ENCODE results near the gene DNAAF8.
"Not testable (repeated sequence)": the region's sequence is repeated elsewhere in the genome, so short reads cannot be mapped to it uniquely, and the experiment has no call there.

Gene DNAAF8

DNA sequence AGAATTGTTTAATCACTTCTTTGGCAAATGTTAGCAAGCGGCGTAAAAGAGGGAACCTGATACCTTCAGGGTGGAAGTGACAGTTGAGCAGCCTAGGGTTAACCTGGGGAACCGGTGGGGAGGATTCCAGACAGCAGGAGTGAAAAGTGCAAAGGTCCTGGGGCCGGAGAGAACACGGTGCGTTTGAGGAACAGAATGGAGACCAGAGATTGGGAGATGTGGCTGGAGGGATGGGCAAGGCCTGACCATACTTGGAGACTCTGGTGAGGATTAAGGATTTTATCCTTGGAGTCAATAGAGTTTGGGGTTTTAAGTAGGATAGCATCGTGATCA lies 34.9 kb downstream of the DNAAF8 start:
- in situ Hi-C loops (cut with MboI; ENCODE audit: low pct_unique_long_range_greater_than_20kb, low sequenced_read_pairs): no loop called here
- DNase-seq: no peak

DNA sequence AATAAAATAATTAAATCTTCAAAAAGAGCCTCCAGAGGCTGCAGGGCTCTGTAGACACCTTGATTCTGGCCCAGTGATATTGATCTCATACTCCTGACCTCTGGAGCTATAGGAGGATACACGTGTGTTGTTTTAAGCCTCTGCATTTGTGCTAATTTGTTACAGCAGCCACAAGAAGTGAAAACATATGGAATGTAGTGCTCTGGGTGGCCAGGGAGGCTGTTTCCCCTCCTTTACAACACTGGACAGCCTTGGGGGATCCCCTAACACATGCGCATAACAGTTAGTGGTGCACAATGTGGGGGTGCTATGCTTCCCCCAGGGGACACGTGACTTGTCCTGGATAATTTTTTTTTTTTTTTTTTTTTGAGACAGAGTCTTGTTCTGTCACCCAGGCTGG lies 37.3 kb downstream of the DNAAF8 start:
- in situ Hi-C loops (cut with MboI; ENCODE audit: low pct_unique_long_range_greater_than_20kb, low sequenced_read_pairs): no loop called here
- DNase-seq: no peak

DNA sequence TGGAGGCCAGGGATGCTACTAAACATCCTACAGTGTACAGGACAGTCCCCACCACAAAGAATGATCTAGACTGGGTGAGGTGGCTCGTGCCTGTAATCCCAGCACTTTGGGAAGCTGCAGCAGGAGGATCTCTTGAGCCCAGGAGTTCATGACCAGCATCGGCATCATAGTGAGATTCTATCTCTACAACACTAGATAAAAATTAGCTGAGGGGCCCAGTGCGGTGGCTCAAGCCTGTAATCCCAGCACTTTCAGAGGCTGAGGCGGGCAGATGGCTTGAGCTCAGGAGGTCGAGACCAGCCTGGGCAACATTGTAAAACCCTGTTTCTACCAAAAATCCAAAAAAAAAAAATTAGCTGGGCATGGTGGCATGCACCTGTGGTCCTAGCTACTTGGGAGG lies 38.0 kb downstream of the DNAAF8 start:
- DNase-seq: no peak

DNA sequence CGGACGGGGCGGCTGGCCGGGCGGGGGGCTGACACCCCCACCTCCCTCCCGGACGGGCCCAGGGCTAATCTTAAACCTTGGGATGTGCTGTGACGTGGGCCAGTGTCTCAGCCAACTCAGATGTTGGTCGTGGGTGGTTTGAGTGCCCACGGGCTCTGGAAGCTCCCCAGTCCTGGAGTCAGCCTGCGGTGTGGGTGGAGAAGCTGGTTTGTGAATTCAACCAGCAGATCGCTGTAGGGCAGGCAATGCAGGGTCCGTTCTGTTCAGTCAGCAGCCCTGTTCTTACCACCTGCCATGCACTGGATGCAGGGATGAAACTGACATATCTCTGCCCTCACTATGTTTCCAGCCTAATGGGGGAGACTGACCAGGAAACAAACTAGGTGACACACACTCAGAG lies 40.7 kb downstream of the DNAAF8 start:
- no peak for DNase-seq
- in situ Hi-C loops (cut with MboI; ENCODE audit: low pct_unique_long_range_greater_than_20kb, low sequenced_read_pairs): no loop called here

More for the DNA sequence above, 38.0 kb downstream of the DNAAF8 start:
- in situ Hi-C loops (cut with MboI; ENCODE audit: low pct_unique_long_range_greater_than_20kb, low sequenced_read_pairs): no loop called here

DNA sequence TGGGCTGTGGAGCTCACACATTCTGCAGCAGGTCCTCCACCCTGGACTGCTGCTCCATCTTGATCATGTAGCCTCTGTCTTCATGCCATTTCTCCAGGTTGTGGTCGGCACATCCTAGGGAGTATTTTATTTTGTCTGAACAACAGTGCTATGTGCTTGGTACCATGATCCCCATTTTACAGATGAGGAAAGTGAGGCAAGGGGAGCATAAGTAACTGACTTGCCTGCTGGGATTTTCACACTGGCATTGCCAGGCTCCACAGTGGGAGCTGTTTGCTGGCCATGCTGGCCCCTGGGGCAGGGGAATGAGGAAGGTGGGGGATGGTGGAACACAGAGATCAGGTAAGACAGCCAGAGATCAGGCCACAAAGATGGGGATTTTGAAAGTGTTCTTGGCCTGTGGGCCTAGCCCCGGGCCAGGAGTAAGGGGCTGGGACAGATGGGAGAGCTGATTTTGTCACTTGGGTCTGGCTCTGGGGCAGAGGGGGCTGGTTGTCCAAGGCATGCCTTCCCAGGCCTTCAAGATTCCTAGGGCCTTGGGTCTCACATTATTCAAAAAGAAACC lies 41.9 kb downstream of the DNAAF8 start:
- in situ Hi-C loops (cut with MboI; ENCODE audit: low pct_unique_long_range_greater_than_20kb, low sequenced_read_pairs): no loop called here
- no peak for DNase-seq

DNA sequence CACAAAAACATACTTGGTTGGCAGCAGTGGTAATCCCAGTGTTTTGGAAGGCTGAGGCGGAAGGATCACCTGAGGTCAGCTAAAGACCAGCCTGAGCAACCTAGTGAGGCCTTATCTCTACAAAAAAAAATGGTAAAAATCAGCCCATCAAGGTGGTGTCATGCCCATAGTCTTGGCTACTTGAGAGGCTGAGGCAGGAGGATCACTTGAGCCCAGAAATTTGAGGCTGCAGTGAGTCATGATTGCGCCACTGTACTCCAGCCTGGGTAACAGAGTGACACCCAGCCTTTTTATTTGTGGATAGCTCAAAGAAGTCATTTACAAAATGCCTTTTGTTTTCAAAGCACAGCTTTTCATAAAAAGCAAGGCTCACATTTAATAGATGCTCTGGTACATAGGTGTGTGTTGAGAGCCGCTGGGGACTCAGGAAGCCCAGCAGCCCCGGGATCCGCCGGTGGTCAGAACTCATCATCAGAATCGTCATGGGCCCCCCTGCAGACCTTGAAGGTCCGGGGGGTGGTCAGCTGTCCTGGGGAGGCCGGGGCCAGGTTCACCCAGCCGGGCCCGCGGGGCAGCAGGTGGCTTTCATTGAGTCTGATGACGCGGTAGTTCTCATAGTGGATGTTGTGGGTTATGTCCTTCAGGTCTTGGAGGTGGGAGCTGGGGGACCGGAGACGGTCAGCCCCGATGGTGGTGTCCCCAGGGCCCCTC lies 43.2 kb downstream of the DNAAF8 start:
- in situ Hi-C loops (cut with MboI; ENCODE audit: low pct_unique_long_range_greater_than_20kb, low sequenced_read_pairs): no loop called here
- no peak for DNase-seq

DNA sequence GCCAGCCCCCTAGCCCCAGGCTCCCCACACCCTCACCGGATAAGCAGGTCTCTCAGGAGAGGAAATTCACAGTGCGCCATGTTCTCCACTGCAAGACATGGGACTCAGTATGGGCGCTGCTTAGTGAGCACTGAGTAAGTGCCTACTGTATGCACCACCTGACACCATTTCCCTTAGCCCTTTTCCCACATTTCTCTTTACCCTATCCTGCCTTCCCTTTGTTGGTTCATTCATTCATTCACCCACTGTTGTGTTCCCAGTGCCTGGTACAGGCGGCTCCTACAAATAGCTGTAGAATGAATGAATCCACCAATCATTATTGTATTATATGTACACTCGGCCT lies 43.7 kb downstream of the DNAAF8 start:
- in situ Hi-C loops (cut with MboI; ENCODE audit: low pct_unique_long_range_greater_than_20kb, low sequenced_read_pairs): no loop called here
- DNase-seq: no peak

DNA sequence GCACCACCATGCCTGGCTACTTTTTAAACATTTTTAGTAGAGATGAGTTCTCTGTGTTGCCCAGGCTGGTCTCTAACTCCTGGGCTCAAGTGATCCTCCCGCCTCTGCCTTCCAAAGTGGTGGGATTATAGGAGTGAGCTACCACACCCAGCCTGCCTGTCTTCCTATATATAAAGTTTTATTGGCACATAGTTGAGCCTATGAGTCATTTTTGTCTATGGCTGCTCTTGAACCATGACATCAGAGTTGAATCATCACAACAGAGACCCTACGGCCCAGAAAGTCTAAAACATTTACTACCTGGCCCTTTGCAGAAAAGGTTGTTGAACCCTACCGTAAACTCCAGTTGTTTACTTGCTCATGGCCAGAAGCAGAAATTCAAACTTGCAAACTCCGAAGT lies 45.9 kb downstream of the DNAAF8 start:
- in situ Hi-C loops (cut with MboI; ENCODE audit: low pct_unique_long_range_greater_than_20kb, low sequenced_read_pairs): no loop called here
- DNase-seq: no peak

DNA sequence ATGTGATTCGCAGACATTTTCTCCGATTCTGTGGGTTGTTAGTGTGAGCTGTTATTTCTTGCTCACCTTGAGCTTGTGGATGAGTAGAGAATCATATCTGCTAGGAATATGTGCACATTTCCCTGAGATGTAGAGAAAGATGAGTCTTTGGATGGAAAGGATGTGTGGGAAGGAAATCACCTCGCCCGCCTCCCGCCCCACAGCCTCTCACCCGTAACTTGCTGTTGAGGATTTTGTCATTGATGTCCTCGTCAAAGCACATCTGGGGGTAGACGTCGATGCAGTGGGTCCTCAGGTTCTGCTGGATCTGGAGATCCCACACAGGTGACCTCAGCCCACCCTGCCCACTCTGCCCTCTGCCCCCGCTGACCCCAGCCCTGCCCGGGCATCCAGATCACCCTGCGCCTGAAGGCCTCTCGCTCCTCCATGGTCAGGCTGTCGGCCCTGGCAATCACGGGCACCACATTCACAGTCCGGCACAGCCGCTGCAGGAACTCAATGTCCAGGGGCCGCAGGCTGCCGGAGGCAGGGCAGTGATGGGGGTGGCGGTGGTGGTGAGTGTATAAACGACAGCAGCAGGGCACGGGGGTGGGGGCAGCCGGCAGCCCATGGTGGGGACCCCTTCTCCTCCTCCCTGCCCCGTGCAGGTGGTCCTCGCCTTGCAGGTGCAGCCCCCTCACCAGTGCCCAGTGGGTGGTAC lies 49.1 kb downstream of the DNAAF8 start:
- DNase-seq: no peak
- in situ Hi-C loops (cut with MboI; ENCODE audit: low pct_unique_long_range_greater_than_20kb, low sequenced_read_pairs): no loop called here

DNA sequence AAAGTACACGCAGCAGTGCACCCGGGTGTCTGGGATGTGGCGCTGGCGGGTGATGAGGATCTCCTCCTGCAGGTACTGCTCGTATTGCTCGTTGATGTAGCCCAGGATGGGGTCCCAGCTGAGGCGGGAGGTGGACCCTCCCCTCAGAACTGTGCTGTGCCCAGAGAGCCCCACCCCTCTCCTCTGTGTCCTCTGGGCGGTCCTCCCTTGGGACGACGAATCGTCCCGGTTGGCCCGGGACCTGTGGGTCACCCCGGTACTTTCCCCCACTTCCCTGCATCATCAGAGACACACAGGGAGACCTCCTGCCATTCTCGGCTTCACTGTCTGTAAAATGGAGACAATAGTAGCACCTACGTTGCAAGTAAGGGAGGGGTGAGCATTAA lies 49.6 kb downstream of the DNAAF8 start:
- no peak for DNase-seq
- in situ Hi-C loops (cut with MboI; ENCODE audit: low pct_unique_long_range_greater_than_20kb, low sequenced_read_pairs): no loop called here

DNA sequence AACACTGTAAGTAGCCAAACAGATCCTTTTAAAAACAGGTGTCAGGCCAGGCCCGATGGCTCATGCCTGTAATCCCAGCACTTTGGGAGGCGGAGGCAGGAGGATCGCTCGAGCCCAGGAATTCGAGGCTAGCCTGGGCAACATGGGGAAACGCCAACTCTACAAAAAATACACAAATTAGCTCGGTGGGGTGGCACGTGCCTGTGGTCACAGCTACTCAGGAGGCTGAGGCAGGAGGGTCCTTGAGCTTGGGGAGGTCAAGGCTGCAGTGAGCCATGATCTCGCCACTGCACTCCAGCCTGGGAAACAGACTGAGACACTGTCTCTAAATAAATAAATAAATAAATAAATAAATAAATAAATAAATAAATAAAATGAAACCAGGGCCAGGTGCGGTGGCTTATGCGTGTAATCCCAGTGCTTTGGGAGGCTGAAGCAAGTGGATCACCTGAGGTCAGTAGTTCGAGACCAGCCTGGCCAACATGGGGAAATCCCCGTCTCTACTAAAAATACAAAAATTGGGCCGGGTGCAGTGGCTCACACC lies 50.2 kb downstream of the DNAAF8 start:
- in situ Hi-C loops (cut with MboI; ENCODE audit: low pct_unique_long_range_greater_than_20kb, low sequenced_read_pairs); DNase-seq: not testable (repeated sequence)

DNA sequence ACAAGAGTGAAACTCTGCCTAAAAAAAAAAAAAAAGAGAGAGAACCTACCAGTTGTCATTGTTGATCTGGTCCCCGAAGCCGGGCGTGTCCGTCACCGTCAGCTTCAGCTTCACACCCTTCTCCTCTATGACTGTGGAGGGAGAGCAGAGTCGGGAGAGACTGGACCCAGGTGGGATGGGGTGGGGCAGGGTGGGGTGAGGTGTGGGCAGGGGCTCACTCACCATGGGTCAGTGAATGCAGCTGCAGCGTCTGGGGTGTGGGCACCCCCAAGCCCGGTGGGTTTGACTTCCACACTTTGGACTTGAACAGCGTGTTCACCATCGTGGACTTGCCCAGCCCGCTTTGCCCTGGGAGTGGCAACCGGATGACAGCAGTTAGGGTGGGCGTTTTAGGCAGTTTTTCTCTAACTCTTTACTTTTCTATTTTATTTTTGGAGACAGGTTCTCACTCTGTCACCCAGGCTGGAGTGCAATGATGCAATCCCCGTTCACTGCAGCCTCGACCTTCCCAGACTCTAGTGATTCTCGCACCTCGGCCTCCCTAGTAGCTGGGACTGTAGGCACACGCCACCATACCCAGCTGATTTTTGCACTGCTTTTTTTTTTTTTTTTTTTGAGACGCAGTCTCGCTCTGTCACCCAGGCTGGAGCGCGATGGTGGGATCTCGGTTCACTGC lies 51.6 kb downstream of the DNAAF8 start:
- DNase-seq: no peak
- in situ Hi-C loops (cut with MboI; ENCODE audit: low pct_unique_long_range_greater_than_20kb, low sequenced_read_pairs): no loop called here

DNA sequence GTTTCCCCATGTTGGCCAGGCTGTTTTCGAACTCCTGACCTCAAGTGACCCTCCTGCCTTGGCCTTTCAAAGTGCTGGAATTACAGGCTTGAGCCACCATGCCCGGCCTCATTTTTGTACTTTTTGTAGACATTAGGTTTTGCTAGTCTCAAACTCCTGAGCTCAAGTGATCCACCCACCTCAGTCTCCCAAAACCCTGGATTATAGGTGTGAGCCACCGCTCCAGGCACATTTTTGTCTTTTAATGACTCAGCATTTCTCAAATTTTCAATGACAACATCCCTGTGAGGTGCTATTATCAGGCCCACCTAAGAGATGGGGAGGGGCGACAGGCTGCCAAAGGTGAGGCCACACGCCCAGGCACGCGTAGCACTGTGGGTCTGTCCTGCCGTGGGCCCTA lies 52.7 kb downstream of the DNAAF8 start:
- in situ Hi-C loops (cut with MboI; ENCODE audit: low pct_unique_long_range_greater_than_20kb, low sequenced_read_pairs): no loop called here

DNA sequence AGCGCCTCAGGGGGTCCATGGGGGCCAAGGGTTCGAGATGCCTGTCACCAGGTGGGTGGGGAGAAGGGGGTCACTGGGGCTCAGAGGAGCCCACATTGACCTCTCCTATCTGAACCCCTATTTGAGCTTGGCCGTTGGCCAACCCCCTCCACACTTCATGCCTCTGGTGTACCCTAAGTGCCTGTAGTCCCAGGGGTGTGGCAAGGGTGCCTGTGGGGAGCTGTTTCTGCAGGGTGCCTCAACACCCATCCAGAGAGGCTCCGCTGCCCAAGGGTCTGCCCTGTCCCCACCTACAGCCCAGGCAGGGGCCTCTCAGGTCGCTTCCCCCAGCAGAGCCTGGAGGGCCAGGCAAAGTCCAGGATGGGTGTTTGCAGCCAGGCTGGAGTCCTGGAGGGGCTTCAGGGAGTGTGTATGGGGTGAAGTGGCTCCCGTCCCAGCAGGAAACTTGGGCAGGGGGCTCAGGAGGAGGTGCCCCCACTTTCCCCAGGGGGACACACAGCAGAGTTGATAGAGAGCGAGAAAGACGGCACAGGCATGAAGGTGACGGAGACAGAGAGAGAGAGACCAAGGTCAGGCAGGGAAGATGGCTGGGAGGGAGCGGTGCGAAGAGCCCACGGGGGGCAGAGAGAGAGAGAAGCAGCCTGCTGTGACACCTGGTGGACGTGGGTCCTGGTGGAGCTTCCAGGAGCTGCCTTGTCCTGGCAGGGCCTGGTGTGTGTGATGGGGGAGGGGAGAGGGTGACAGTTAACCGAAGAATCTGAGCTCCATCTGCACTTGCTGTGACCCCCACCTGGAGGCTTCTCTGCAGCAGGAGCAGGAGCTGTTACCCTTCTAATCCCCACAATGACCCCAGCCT lies 53.5 kb downstream of the DNAAF8 start, which contains the start of gene SEPTIN12:
SEPTIN12 (minus strand) TSS at position 719 of the 856 bp plus-strand sequence; CDS start at position 19, 700 bp downstream.
- no peak for DNase-seq
- in situ Hi-C loops (cut with MboI; ENCODE audit: low pct_unique_long_range_greater_than_20kb, low sequenced_read_pairs): no loop called here

More for the DNA sequence above, 52.7 kb downstream of the DNAAF8 start:
- no peak for DNase-seq

DNA sequence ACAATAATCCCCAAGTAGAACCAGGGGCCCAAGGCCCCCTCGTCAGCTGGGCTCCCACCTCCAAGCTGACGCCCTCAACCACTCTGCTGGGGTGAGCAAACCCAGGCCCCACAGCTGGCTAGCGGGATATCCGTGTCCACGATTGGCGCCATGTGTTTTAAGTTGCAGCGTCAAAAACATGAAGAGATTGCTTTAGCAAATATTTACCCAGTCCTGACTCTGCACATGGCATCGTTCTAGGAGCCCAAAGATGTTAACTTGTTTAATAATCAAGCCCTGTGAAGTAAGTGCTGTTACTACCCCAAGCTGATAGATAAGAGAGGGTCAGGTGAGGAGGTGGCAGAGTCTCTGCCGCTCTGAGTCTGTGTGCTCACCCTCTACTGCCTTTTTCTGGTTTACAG lies 54.2 kb downstream of the DNAAF8 start:
- in situ Hi-C loops (cut with MboI; ENCODE audit: low pct_unique_long_range_greater_than_20kb, low sequenced_read_pairs): no loop called here

DNA sequence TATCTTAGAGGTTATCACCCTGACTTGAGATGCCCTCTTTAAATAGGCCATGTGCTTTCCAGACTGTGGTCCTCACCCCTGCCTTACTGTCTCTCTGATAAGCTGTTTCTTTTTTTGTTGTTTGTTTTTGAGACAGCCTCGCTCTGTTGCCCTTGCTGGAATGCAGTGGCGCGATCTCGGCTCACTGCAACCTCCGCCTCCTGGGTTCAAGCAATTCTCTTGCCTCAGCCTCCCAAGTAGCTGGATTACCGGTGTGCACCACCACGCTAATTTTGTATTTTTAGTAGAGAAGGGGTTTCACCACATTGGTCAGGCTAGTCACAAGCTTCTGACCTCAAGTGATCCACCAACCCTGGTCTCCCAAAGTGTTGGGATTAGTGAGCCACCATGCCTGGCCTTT lies 54.6 kb downstream of the DNAAF8 start:
- in situ Hi-C loops (cut with MboI; ENCODE audit: low pct_unique_long_range_greater_than_20kb, low sequenced_read_pairs): no loop called here
- DNase-seq: no peak

More for the DNA sequence above, 54.2 kb downstream of the DNAAF8 start:
- no peak for DNase-seq

DNA sequence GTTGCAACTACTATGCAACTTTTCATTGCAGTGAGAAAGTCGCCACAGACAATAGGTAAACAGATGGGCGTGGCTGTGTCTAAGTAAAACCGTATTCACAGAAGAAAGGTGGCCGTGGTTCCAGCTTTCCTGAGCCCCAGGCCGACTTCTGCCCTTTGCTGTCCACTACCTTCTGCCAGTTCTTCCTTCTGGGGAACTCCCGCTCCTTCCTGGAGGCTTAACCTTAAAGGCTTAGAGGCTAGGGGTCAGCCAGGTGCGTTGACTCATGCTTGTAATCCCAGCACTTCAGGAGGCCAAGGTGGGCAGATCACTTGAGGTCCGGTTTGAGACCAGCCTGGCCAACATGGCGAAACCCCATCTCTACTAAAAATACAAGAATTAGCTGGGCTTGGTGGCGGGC lies 55.9 kb downstream of the DNAAF8 start:
- in situ Hi-C loops (cut with MboI; ENCODE audit: low pct_unique_long_range_greater_than_20kb, low sequenced_read_pairs): no loop called here

DNA sequence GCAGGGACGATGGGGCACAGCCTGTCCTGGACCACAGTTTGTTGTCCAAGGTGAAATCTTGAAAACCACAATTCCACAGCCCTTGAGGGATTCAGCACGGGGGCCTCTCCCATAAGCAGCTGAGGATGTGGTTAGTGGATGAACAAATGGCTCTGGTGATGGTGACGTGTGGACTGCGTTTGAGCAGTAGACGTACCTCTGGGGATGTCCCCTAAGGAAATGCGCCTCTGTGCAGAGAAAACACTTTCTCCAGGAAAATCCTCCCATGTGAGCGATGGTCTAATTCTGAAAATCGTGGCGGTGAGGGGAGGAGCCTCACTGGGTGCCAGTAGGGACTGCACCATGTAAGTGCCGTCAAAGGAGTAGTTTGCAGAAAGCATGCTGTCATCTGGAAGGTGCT lies 56.5 kb downstream of the DNAAF8 start:
- no peak for DNase-seq
- in situ Hi-C loops (cut with MboI; ENCODE audit: low pct_unique_long_range_greater_than_20kb, low sequenced_read_pairs): no loop called here

More for the DNA sequence above, 55.9 kb downstream of the DNAAF8 start:
- DNase-seq: no peak

DNA sequence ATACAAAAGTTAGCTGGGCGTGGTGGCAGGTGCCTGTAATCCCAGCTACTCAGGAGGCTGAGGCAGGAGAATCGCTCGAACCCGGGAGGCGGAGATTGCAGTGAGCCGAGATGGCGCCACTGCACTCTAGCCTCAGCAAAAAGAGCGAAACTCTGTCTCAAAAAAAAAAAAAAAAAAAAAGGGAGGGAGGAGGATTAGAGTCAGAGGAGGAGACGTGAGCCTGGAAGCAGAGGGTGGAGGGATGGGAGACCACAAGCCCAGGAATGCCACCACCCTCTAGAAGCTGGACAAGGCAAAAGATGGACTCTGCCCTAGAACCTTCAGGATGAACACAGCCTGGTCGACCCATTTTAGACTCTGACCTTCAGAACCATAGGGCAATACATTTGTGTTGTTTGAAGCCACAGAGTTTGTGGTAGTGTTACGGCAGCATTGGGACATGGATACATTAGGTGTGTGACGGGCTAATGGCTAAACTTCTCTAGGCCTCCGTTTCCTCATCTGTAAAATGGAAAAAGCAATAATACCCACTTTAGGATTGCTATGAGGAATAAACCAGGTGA lies 58.7 kb downstream of the DNAAF8 start:
- in situ Hi-C loops (cut with MboI; ENCODE audit: low pct_unique_long_range_greater_than_20kb, low sequenced_read_pairs): no loop called here
- no peak for DNase-seq
